ENCODE results near the gene KCND3.

DNA sequence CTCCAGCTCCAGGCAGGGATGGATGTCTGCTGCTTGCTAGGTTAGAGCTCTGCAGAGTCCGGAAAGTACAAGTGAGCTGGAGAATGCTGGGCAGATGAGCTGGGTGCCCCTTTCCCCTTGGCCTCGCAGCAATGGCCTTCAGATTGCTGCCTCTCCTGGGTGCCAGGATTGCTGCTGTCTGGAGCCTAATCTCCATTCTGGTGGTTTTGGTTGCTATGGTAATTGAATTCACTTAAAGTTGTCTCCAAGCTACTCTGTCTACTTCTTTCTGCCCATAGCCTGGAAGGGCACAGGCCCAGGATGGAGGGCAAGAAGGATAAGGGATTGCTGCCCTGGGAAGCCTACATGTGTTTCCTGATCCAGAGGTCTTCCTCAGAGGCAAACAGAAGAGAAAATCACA is 14.6 kb upstream of the KCND3 start:
- TF ChIP-seq POLR2A (IDR thresholded peaks at IDR 0.05; ENCODE audit: low read depth, low read length) = no peak
- no peak for TF ChIP-seq POLR2AphosphoS5 (IDR thresholded peaks at IDR 0.05; ENCODE audit: low read depth, low read length)

Measured in GM12892 (cell line).